HEK293 (cell line): Measurements from ENCODE around the gene SLC16A11.

Experiments
- CTCF ChIA-PET: fragments of 350-600 bp; formaldehyde crosslinking; extraction: SDS; loops from one replicate; lab custom pipeline; 2021; ENCODE audit warnings: antibody characterized with exemption; lab: Yijun Ruan, JAX
- POLR2A ChIA-PET: fragments of 300-600 bp; formaldehyde crosslinking; extraction: SDS; loops from one replicate; lab custom pipeline; 2020; ENCODE audit warnings: antibody characterized with exemption, inconsistent platforms; lab: Yijun Ruan, JAX
- H3K27ac ChIP-seq: fragments of 200-500 bp; sonication (Bioruptor generic); 2 replicates; pipeline ENCODE4 v1.5.1; 2014; ENCODE audit warnings: low read depth, low read length, control low read depth, inconsistent platforms; ENCODE audit errors: extremely low read depth
- H3K36me3 ChIP-seq, 2 experiments: fragments of 200-500 bp in 1 of 2; sonication (Bioruptor generic) in 1 of 2; 1 replicate in 1 of 2; 2 replicates in 1 of 2; pipeline ENCODE4 v1.5.1; 2014 to 2017; ENCODE audit warnings: inconsistent platforms in 2 of 2, low read length in 2 of 2; ENCODE audit not compliant: control insufficient read depth in 2 of 2, insufficient read depth in 1 of 2
- H3K4me1 ChIP-seq: fragments of 200-500 bp; sonication (Bioruptor generic); 2 replicates; pipeline ENCODE4 v1.5.1; 2014; ENCODE audit warnings: mild to moderate bottlenecking, low read length, inconsistent platforms; ENCODE audit not compliant: control insufficient read depth, insufficient read depth
- H3K4me3 ChIP-seq: 2 replicates; pipeline ENCODE4 v1.5.1; 2011; ENCODE audit warnings: low read depth, mild to moderate bottlenecking, control low read depth, low read length, moderate library complexity
- H3K9me3 ChIP-seq: fragments of 200-500 bp; sonication (Bioruptor generic); 2 replicates; pipeline ENCODE4 v1.5.1; 2014; ENCODE audit warnings: low read depth, low read length, inconsistent platforms; ENCODE audit not compliant: control insufficient read depth, insufficient read depth
- KLF1 ChIP-seq: fragments of 450-650 bp; formaldehyde crosslinking; IDR thresholded peaks from 2 replicates; pipeline ENCODE4 v1.5.1; 2016; ENCODE audit warnings: missing biosample characterization, missing genetic modification characterization
- WT1 ChIP-seq: fragments of 450-650 bp; formaldehyde crosslinking; IDR thresholded peaks from 2 replicates; pipeline ENCODE4 v1.5.1; 2016; ENCODE audit warnings: missing biosample characterization, missing genetic modification characterization
- YY1 ChIP-seq: fragments of 450-650 bp; formaldehyde crosslinking; IDR thresholded peaks from 2 replicates; pipeline ENCODE4 v1.5.1; 2018; ENCODE audit warnings: missing biosample characterization, missing genetic modification characterization
- ZNF19 ChIP-seq: fragments of 450-650 bp; formaldehyde crosslinking; IDR thresholded peaks from 2 replicates; pipeline ENCODE4; 2016; ENCODE audit warnings: missing biosample characterization, missing genetic modification characterization, low read depth
- ZNF202 ChIP-seq: fragments of 450-650 bp; formaldehyde crosslinking; IDR thresholded peaks from 2 replicates; pipeline ENCODE4 v1.5.1; 2016; ENCODE audit warnings: missing biosample characterization, missing genetic modification characterization, borderline replicate concordance
- ZNF239 ChIP-seq: fragments of 450-650 bp; formaldehyde crosslinking; IDR thresholded peaks from 2 replicates; pipeline ENCODE4 v1.5.1; 2016; ENCODE audit warnings: missing biosample characterization, missing genetic modification characterization
- ZNF335 ChIP-seq: fragments of 450-650 bp; formaldehyde crosslinking; conservative IDR thresholded peaks from 2 replicates; pipeline ENCODE4 v1.5.1; 2016; ENCODE audit warnings: missing biosample characterization, missing genetic modification characterization
- ZNF426 ChIP-seq: fragments of 450-650 bp; formaldehyde crosslinking; IDR thresholded peaks from 2 replicates; pipeline ENCODE4 v1.5.1; 2017; ENCODE audit warnings: missing biosample characterization, missing genetic modification characterization, mild to moderate bottlenecking, inconsistent platforms, moderate library complexity
- ZNF548 ChIP-seq: fragments of 450-650 bp; formaldehyde crosslinking; IDR thresholded peaks from 2 replicates; pipeline ENCODE4 v1.5.1; 2016; ENCODE audit warnings: missing biosample characterization, missing genetic modification characterization
- ZNF610 ChIP-seq: fragments of 450-650 bp; formaldehyde crosslinking; IDR thresholded peaks from 2 replicates; pipeline ENCODE4 v1.5.1; 2016; ENCODE audit warnings: missing biosample characterization, missing genetic modification characterization, borderline replicate concordance
- ZNF670 ChIP-seq: fragments of 450-650 bp; formaldehyde crosslinking; IDR thresholded peaks from 2 replicates; pipeline ENCODE4 v1.5.1; 2016; ENCODE audit warnings: missing biosample characterization, missing genetic modification characterization, low read depth
- ZNF677 ChIP-seq: fragments of 450-650 bp; IDR thresholded peaks from 2 replicates; pipeline ENCODE4 v1.5.0; 2018; ENCODE audit warnings: missing biosample characterization, mild to moderate bottlenecking, missing genetic modification characterization, moderate library complexity
- ZSCAN23 ChIP-seq: fragments of 450-650 bp; formaldehyde crosslinking; IDR thresholded peaks from 2 replicates; pipeline ENCODE4 v1.5.1; 2016; ENCODE audit warnings: missing biosample characterization, missing genetic modification characterization
- ZSCAN30 ChIP-seq: fragments of 450-650 bp; IDR thresholded peaks from 2 replicates; pipeline ENCODE4 v1.5.1; 2018; ENCODE audit warnings: missing biosample characterization, mild to moderate bottlenecking, missing genetic modification characterization, moderate library complexity
- TF ChIP-seq, protein P1 (sequence below): fragments of 450-650 bp; formaldehyde crosslinking; IDR thresholded peaks from 2 replicates; pipeline ENCODE4 v1.5.1; 2016; ENCODE audit warnings: missing biosample characterization, missing genetic modification characterization
- TF ChIP-seq, protein P2 (sequence below): fragments of 450-650 bp; formaldehyde crosslinking; IDR thresholded peaks from 2 replicates; pipeline ENCODE4 v1.5.1; 2016; ENCODE audit warnings: missing biosample characterization, missing genetic modification characterization, borderline replicate concordance
- TF ChIP-seq, protein P3 (sequence below): fragments of 450-650 bp; formaldehyde crosslinking; IDR thresholded peaks from 2 replicates; pipeline ENCODE4 v1.5.1; 2016; ENCODE audit warnings: missing biosample characterization, missing genetic modification characterization
- TF ChIP-seq, protein P4 (sequence below): fragments of 450-650 bp; formaldehyde crosslinking; optimal IDR thresholded peaks from 2 replicates; pipeline ENCODE3; 2016; ENCODE audit warnings: missing biosample characterization, mild to moderate bottlenecking, missing genetic modification characterization
- TF ChIP-seq, protein P5 (sequence below): fragments of 450-650 bp; IDR thresholded peaks from 2 replicates; pipeline ENCODE4 v1.5.1; 2018; ENCODE audit warnings: missing biosample characterization, mild to moderate bottlenecking, missing genetic modification characterization

The SLC16A11 gene

DNA sequence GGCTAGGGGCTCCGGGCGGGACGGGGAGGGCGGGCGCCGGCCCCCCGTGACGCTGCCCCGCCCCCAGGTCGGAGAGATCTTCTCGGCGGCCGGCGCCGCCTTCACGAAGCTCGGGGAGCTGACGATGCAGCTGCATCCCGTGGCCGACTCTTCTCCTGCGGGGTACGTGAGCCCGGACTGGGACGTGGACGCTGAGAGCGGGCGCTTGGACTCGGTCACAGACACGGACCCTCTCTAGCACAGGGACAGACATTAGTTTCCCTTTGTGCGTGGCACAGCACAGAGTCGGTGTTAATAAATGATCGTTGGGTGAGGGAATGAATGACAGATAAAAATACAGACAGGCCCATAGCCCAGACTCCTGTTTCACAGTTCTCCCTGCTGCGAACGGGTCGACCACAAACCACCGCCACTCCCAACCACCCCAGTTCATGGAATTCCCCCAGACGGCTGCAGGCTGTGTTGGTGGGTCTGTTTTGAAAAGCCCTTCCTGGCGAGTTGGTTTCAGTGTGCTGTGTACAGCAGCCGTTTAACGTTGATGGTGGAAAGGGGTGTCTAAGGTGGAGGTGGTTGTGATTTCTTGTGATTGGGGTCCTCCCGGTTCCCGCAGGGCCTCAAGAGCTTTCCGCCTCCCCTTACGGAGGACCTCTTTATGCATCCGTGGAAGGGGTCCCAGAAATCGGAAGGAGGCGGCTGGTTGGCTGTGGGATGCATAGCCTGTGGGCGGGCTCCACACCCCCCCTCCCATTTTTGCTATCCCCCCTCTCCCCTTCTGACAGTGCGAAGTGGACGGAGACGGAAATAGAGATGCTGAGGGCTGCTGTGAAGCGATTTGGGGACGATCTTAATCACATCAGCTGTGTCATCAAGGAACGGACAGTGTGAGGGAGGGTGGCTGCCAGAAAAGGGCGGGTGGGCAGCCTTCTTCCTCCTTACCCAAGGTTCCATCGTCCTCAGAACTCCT, 28.6 kb downstream of the SLC16A11 start (continued):
- TF ChIP-seq, protein P1, sequence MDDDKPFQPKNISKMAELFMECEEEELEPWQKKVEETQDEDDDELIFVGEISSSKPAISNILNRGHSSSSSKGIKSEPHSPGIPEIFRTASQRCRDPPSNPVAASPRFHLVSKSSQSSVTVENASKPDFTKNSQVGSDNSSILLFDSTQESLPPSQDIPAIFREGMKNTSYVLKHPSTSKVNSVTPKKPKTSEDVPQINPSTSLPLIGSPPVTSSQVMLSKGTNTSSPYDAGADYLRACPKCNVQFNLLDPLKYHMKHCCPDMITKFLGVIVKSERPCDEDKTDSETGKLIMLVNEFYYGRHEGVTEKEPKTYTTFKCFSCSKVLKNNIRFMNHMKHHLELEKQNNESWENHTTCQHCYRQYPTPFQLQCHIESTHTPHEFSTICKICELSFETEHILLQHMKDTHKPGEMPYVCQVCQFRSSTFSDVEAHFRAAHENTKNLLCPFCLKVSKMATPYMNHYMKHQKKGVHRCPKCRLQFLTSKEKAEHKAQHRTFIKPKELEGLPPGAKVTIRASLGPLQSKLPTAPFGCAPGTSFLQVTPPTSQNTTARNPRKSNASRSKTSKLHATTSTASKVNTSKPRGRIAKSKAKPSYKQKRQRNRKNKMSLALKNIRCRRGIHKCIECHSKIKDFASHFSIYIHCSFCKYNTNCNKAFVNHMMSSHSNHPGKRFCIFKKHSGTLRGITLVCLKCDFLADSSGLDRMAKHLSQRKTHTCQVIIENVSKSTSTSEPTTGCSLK = no peak
- TF ChIP-seq ZNF670 (no peak), ZNF677 (tag by site-specific recombination) (no peak), ZNF426 (tag by site-specific recombination) (no peak), YY1 (tag by site-specific recombination) (no peak), WT1 (tag by site-specific recombination) (no peak), ZSCAN30 (tag by site-specific recombination) (0 out of 2 replicates have a peak, but pooled peaks have one; percentile 4), ZNF335 (peak; percentile 63), KLF1 (tag by site-specific recombination) (peak; percentile 40; the same call in 1 of the 2 replicates)
- TF ChIP-seq, protein P2, sequence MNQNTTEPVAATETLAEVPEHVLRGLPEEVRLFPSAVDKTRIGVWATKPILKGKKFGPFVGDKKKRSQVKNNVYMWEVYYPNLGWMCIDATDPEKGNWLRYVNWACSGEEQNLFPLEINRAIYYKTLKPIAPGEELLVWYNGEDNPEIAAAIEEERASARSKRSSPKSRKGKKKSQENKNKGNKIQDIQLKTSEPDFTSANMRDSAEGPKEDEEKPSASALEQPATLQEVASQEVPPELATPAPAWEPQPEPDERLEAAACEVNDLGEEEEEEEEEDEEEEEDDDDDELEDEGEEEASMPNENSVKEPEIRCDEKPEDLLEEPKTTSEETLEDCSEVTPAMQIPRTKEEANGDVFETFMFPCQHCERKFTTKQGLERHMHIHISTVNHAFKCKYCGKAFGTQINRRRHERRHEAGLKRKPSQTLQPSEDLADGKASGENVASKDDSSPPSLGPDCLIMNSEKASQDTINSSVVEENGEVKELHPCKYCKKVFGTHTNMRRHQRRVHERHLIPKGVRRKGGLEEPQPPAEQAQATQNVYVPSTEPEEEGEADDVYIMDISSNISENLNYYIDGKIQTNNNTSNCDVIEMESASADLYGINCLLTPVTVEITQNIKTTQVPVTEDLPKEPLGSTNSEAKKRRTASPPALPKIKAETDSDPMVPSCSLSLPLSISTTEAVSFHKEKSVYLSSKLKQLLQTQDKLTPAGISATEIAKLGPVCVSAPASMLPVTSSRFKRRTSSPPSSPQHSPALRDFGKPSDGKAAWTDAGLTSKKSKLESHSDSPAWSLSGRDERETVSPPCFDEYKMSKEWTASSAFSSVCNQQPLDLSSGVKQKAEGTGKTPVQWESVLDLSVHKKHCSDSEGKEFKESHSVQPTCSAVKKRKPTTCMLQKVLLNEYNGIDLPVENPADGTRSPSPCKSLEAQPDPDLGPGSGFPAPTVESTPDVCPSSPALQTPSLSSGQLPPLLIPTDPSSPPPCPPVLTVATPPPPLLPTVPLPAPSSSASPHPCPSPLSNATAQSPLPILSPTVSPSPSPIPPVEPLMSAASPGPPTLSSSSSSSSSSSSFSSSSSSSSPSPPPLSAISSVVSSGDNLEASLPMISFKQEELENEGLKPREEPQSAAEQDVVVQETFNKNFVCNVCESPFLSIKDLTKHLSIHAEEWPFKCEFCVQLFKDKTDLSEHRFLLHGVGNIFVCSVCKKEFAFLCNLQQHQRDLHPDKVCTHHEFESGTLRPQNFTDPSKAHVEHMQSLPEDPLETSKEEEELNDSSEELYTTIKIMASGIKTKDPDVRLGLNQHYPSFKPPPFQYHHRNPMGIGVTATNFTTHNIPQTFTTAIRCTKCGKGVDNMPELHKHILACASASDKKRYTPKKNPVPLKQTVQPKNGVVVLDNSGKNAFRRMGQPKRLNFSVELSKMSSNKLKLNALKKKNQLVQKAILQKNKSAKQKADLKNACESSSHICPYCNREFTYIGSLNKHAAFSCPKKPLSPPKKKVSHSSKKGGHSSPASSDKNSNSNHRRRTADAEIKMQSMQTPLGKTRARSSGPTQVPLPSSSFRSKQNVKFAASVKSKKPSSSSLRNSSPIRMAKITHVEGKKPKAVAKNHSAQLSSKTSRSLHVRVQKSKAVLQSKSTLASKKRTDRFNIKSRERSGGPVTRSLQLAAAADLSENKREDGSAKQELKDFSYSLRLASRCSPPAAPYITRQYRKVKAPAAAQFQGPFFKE = no peak

DNA sequence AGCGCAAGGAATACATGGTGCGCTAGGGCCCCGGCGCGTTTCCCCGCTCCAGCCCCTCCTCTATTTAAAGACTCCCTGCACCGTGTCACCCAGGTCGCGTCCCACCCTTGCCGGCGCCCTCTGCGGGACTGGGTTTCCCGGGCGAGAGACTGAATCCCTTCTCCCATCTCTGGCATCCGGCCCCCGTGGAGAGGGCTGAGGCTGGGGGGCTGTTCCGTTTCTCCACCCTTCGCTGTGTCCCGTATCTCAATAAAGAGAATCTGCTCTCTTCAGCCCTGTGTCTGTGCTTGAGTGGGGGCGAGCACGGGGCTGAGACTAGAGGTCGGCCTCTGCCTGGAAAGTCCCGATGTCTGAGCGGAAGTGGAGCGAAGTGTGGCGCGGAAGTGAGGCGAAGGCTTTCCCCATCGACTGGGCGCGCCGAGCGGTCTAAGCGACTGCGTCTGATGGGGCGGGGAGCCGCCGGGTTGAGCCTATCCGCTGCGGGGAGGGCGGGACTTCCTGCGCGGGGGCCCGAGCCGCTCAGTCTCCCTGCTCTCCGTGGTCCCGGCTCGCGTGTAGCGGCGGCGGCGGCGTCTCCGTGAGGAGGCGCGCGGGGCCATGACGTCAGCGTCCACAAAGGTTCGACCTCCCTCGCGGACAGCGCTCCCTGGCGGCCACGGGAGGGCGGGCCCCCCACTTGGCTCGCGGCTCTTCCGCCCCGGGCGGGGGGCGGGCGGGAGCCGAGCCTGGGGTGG, 29.5 kb downstream of the SLC16A11 start:
- peaks cover 10% of the 10 kb centered on the region; the same call in 1 of the 2 replicates for H3K4me1 ChIP-seq
- peaks cover 0 to 32% of the 10 kb centered on the region in 2 experiments; a peak in 1 of 3 replicates for H3K36me3 ChIP-seq
- ChIA-PET CTCF (interaction anchor here (3.7 kb wide), 1 partner anchor 11 kb away, joined by 14 read pairs; no protein-coding TSS in a partner anchor), POLR2A (interaction anchor here (1.0 kb wide), 2 partner anchors 11 to 21 kb away, joined by 4 to 5 read pairs; partner anchors contain the start of gene SLC16A13)
- peak overlapping the region; percentile 99 for H3K27ac ChIP-seq
- H3K9me3 ChIP-seq = no peaks in the 10 kb centered on the region
- H3K4me3 ChIP-seq = peak overlapping the region; percentile 67
- no peak for TF ChIP-seq ZNF202 (tag by site-specific recombination)
- no peak for TF ChIP-seq ZNF19 (tag by site-specific recombination)
- no peak for TF ChIP-seq ZNF239 (tag by site-specific recombination)
- TF ChIP-seq ZSCAN23 = no peak
- TF ChIP-seq ZNF548 (tag by site-specific recombination) = no peak
- TF ChIP-seq, protein P3, sequence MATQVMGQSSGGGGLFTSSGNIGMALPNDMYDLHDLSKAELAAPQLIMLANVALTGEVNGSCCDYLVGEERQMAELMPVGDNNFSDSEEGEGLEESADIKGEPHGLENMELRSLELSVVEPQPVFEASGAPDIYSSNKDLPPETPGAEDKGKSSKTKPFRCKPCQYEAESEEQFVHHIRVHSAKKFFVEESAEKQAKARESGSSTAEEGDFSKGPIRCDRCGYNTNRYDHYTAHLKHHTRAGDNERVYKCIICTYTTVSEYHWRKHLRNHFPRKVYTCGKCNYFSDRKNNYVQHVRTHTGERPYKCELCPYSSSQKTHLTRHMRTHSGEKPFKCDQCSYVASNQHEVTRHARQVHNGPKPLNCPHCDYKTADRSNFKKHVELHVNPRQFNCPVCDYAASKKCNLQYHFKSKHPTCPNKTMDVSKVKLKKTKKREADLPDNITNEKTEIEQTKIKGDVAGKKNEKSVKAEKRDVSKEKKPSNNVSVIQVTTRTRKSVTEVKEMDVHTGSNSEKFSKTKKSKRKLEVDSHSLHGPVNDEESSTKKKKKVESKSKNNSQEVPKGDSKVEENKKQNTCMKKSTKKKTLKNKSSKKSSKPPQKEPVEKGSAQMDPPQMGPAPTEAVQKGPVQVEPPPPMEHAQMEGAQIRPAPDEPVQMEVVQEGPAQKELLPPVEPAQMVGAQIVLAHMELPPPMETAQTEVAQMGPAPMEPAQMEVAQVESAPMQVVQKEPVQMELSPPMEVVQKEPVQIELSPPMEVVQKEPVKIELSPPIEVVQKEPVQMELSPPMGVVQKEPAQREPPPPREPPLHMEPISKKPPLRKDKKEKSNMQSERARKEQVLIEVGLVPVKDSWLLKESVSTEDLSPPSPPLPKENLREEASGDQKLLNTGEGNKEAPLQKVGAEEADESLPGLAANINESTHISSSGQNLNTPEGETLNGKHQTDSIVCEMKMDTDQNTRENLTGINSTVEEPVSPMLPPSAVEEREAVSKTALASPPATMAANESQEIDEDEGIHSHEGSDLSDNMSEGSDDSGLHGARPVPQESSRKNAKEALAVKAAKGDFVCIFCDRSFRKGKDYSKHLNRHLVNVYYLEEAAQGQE (tag by site-specific recombination) = peak; percentile 78; the same call in 1 of the 2 replicates
- TF ChIP-seq, protein P4, sequence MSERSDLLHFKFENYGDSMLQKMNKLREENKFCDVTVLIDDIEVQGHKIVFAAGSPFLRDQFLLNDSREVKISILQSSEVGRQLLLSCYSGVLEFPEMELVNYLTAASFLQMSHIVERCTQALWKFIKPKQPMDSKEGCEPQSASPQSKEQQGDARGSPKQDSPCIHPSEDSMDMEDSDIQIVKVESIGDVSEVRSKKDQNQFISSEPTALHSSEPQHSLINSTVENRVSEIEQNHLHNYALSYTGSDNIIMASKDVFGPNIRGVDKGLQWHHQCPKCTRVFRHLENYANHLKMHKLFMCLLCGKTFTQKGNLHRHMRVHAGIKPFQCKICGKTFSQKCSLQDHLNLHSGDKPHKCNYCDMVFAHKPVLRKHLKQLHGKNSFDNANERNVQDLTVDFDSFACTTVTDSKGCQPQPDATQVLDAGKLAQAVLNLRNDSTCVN (tag by site-specific recombination) = peak; percentile 97
- TF ChIP-seq, protein P5, sequence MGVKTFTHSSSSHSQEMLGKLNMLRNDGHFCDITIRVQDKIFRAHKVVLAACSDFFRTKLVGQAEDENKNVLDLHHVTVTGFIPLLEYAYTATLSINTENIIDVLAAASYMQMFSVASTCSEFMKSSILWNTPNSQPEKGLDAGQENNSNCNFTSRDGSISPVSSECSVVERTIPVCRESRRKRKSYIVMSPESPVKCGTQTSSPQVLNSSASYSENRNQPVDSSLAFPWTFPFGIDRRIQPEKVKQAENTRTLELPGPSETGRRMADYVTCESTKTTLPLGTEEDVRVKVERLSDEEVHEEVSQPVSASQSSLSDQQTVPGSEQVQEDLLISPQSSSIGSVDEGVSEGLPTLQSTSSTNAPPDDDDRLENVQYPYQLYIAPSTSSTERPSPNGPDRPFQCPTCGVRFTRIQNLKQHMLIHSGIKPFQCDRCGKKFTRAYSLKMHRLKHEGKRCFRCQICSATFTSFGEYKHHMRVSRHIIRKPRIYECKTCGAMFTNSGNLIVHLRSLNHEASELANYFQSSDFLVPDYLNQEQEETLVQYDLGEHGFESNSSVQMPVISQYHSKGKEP (tag by site-specific recombination) = no peak
- peak; percentile 92; the same call in 1 of the 2 replicates for TF ChIP-seq ZNF610 (tag by site-specific recombination)
